Measurements from ENCODE around the gene BSND.

Gene BSND

GRCh38 chr1:55048453-55049270 is 49.9 kb downstream of the BSND start:
- DNase-seq (ENCODE audit: low spot score) = no peak

- DNase-seq (ENCODE audit: low spot score) = no peak
These were observed 50.7 kb downstream of the BSND start for GRCh38 chr1:55049271-55049913.

- no peak for DNase-seq (ENCODE audit: low spot score)
These were observed 51.2 kb downstream of the BSND start for GRCh38 chr1:55049914-55050278.

GRCh38 chr1:55050283-55050682 is 51.5 kb downstream of the BSND start:
- DNase-seq (ENCODE audit: low spot score) = no peak

GRCh38 chr1:55051169-55051568 is 52.4 kb downstream of the BSND start:
- no peak for DNase-seq (ENCODE audit: low spot score)

GRCh38 chr1:55051621-55052020 is 52.9 kb downstream of the BSND start:
- no peak for DNase-seq (ENCODE audit: low spot score)

- no peak for DNase-seq (ENCODE audit: low spot score)
These were observed 53.7 kb downstream of the BSND start for GRCh38 chr1:55052221-55053142.

- no peak for DNase-seq (ENCODE audit: low spot score)
These were observed 54.7 kb downstream of the BSND start for GRCh38 chr1:55053265-55053954.

GRCh38 chr1:55054396-55054795 is 55.7 kb downstream of the BSND start:
- DNase-seq (ENCODE audit: low spot score) = no peak

- no peak for DNase-seq (ENCODE audit: low spot score)
These were observed 56.5 kb downstream of the BSND start for GRCh38 chr1:55055084-55055882.

GRCh38 chr1:55055951-55056631 is 57.4 kb downstream of the BSND start:
- no peak for DNase-seq (ENCODE audit: low spot score)

GRCh38 chr1:55056632-55056992 is 57.9 kb downstream of the BSND start:
- no peak for DNase-seq (ENCODE audit: low spot score)

GRCh38 chr1:55057270-55057955 is 58.7 kb downstream of the BSND start:
- no peak for DNase-seq (ENCODE audit: low spot score)

- no peak for DNase-seq (ENCODE audit: low spot score)
These were observed 59.2 kb downstream of the BSND start for GRCh38 chr1:55057956-55058298.

- no peak for DNase-seq (ENCODE audit: low spot score)
These were observed 60.8 kb downstream of the BSND start for GRCh38 chr1:55059302-55060132.

- DNase-seq (ENCODE audit: low spot score) = no peak
These were observed 61.6 kb downstream of the BSND start for GRCh38 chr1:55060133-55060999.

- DNase-seq (ENCODE audit: low spot score) = no peak
These were observed 62.4 kb downstream of the BSND start for GRCh38 chr1:55061000-55061705.
